HCT116 (cell line): ENCODE measurements around the gene FHDC1. TPM values are rescaled to one million over a fixed set of nuclear protein-coding genes. Genes with fewer than 3 reads are reported as not detected.

Experiments
- ATAC-seq: fragments of 200-7000 bp; cut with Tn5 transposase; 2 replicates; pipeline ENCODE4 v1.9.1; 2020; ENCODE audit warnings: mild to moderate bottlenecking, moderate library complexity
- BruUV-seq: library from RNA; stranded (reverse); fragments of 400-500 nt; replicated peaks from 2 replicates; lab custom pipeline; 2021; lab: Mats Ljungman, UMichigan
- CTCF ChIA-PET: fragments of 300-600 bp; sonication (Branson Sonifier 250); formaldehyde crosslinking; loops from one replicate; lab custom pipeline; 2021; ENCODE audit warnings: antibody characterized with exemption; lab: Charles Lee
- POLR2A ChIA-PET: fragments of 300-600, 350-600 bp; sonication (Branson Sonifier 250); formaldehyde crosslinking; loops from one replicate; lab custom pipeline; 2021; ENCODE audit warnings: antibody characterized with exemption; lab: Charles Lee
- RAD21 ChIA-PET, 2 experiments: fragments of 300-600 bp; sonication (Branson Sonifier 250); formaldehyde crosslinking; loops; one replicate each; lab custom pipeline; 2023; ENCODE audit warnings: low total read pairs in 2 of 2; ENCODE audit not compliant: uncharacterized antibody in 2 of 2, unreplicated experiment in 2 of 2, low non-redundant PET in 1 of 2; lab: Charles Lee
- DNase-seq: peaks from one replicate; pipeline ENCODE4 v3.0.0-alpha.2; 2010; ENCODE audit warnings: low read depth, low spot score
- H2AFZ ChIP-seq: fragments of 200-600 bp; shearing (Covaris generic), sonication (generic); 2 replicates; pipeline ENCODE4 v1.6.1; 2017; ENCODE audit warnings: low read depth, mixed run types, mixed read lengths, antibody characterized with exemption, low read length; ENCODE audit not compliant: poor library complexity, severe bottlenecking
- H3K27ac ChIP-seq: 2 replicates; pipeline ENCODE4 v1.5.1; 2012; ENCODE audit warnings: low read depth, low read length
- H3K27me3 ChIP-seq: fragments of 200-600 bp; sonication (generic); 2 replicates; pipeline ENCODE4 v1.6.1; 2016; ENCODE audit warnings: mixed run types, low read length, mixed read lengths; ENCODE audit not compliant: insufficient read depth
- H3K36me3 ChIP-seq, 2 experiments: fragments of 200-500 bp in 1 of 2; fragments of 200-600 bp in 1 of 2; sonication (Bioruptor generic) in 1 of 2; sonication (generic) in 1 of 2; 2 replicates each; pipeline versions ENCODE4 v1.5.1 to v1.6.1; 2014 to 2016; ENCODE audit warnings: low read length in 2 of 2, inconsistent platforms in 1 of 2, mixed read lengths in 1 of 2, mixed run types in 1 of 2; ENCODE audit not compliant: insufficient read depth in 2 of 2, control insufficient read depth in 1 of 2
- H3K4me1 ChIP-seq, 2 experiments: fragments of 200-600 bp in 1 of 2; sonication (generic) in 1 of 2; 2 replicates each; pipeline versions ENCODE4 v1.5.1 to v1.6.1; 2012 to 2017; ENCODE audit warnings: low read length in 2 of 2, inconsistent platforms in 1 of 2, mild to moderate bottlenecking in 1 of 2, mixed read lengths in 1 of 2, mixed run types in 1 of 2, moderate library complexity in 1 of 2; ENCODE audit not compliant: insufficient read depth in 2 of 2, control insufficient read depth in 1 of 2
- H3K4me2 ChIP-seq: fragments of 200-600 bp; sonication (generic); 2 replicates; pipeline ENCODE4 v1.6.1; 2017; ENCODE audit warnings: mixed run types, low read length, mixed read lengths
- H3K4me3 ChIP-seq, 2 experiments: fragments of 200-600 bp in 1 of 2; sonication (generic) in 1 of 2; replicated peaks in 1 of 2; 2 replicates each; pipeline ENCODE4 v1.5.1; 2011 to 2016; ENCODE audit warnings: low read length in 2 of 2, control low read depth in 1 of 2, low read depth in 1 of 2, mild to moderate bottlenecking in 1 of 2, mixed read lengths in 1 of 2, mixed run types in 1 of 2
- H3K79me2 ChIP-seq: fragments of 200-600 bp; sonication (generic); 2 replicates; pipeline ENCODE4 v1.6.1; 2017; ENCODE audit warnings: mild to moderate bottlenecking, mixed run types, low read length, moderate library complexity, mixed read lengths; ENCODE audit not compliant: insufficient read depth
- H3K9ac ChIP-seq: fragments of 200-600 bp; sonication (generic); 2 replicates; pipeline ENCODE4 v1.6.1; 2016; ENCODE audit warnings: low read length, mixed read lengths
- H3K9me2 ChIP-seq: fragments of 200-600 bp; sonication (generic), shearing (Covaris generic); 2 replicates; pipeline ENCODE4 v1.6.1; 2017; ENCODE audit warnings: mixed run types, mild to moderate bottlenecking, moderate library complexity; ENCODE audit not compliant: insufficient read depth
- H3K9me3 ChIP-seq, 2 experiments: fragments of 200-500 bp in 1 of 2; fragments of 200-600 bp in 1 of 2; sonication (Bioruptor generic) in 1 of 2; sonication (generic) in 1 of 2; 2 replicates each; pipeline ENCODE4 v1.6.1; 2014 to 2017; ENCODE audit warnings: low read length in 2 of 2, mixed read lengths in 2 of 2, inconsistent platforms in 1 of 2, low read depth in 1 of 2, mild to moderate bottlenecking in 1 of 2, mixed run types in 1 of 2, moderate library complexity in 1 of 2; ENCODE audit not compliant: control insufficient read depth in 1 of 2, insufficient read depth in 1 of 2
- H4K20me1 ChIP-seq: fragments of 200-600 bp; sonication (generic), shearing (Covaris generic); 2 replicates; pipeline ENCODE4 v1.6.1; 2017; ENCODE audit warnings: mixed run types, mild to moderate bottlenecking, moderate library complexity; ENCODE audit not compliant: insufficient read depth
- CBX3 ChIP-seq: IDR thresholded peaks from 2 replicates; pipeline ENCODE4 v1.6.1; 2012; ENCODE audit warnings: low read depth
- CEBPB ChIP-seq: IDR thresholded peaks from 2 replicates; pipeline ENCODE4 v1.6.1; 2012; ENCODE audit warnings: low read depth
- EGR1 ChIP-seq: IDR thresholded peaks from 2 replicates; pipeline ENCODE4 v1.6.1; 2012; ENCODE audit warnings: low read depth
- EZH2 ChIP-seq: fragments of 200-600 bp; sonication (generic); IDR thresholded peaks from 2 replicates; pipeline ENCODE4 v1.6.1; 2017; ENCODE audit warnings: antibody characterized with exemption, mixed run types
- EZH2phosphoT487 ChIP-seq: fragments of 200-600 bp; IDR thresholded peaks from 2 replicates; pipeline ENCODE4 v1.6.1; 2018; ENCODE audit warnings: antibody characterized with exemption, borderline replicate concordance
- JUND ChIP-seq: IDR thresholded peaks from 2 replicates; pipeline ENCODE4 v1.6.1; 2012
- POLR2A ChIP-seq: IDR thresholded peaks from 2 replicates; pipeline ENCODE4 v1.7.0; 2011; ENCODE audit warnings: borderline replicate concordance; ENCODE audit not compliant: insufficient read depth, insufficient read length; ENCODE audit errors: extremely low read depth
- POLR2AphosphoS5 ChIP-seq: IDR thresholded peaks from 2 replicates; pipeline ENCODE4 v1.6.1; 2011; ENCODE audit warnings: mild to moderate bottlenecking, low read depth, low read length, moderate library complexity
- RAD21 ChIP-seq: IDR thresholded peaks from 2 replicates; pipeline ENCODE4 v1.6.1; 2012; ENCODE audit warnings: low read depth, mild to moderate bottlenecking
- SIN3A ChIP-seq: IDR thresholded peaks from 2 replicates; pipeline ENCODE4 v1.6.1; 2012; ENCODE audit warnings: low read depth
- SP1 ChIP-seq: IDR thresholded peaks from 2 replicates; pipeline ENCODE4 v1.6.1; 2012; ENCODE audit warnings: low read depth
- SRF ChIP-seq: IDR thresholded peaks from 2 replicates; pipeline ENCODE4 v1.6.1; 2012; ENCODE audit warnings: low read depth
- ZFX ChIP-seq: fragments of 450-650 bp; IDR thresholded peaks from 2 replicates; pipeline ENCODE4 v1.6.1; 2017
- ZNF274 ChIP-seq: fragments of 200-500 bp; sonication (Bioruptor generic); IDR thresholded peaks from 2 replicates; pipeline ENCODE4 v1.6.1; 2014; ENCODE audit warnings: mild to moderate bottlenecking, low read depth, low read length, inconsistent platforms
- intact Hi-C: fragments of 100-400 bp; cut with micrococcal nuclease; formaldehyde crosslinking; loops from 2 replicates; pipeline ENCODE4 v1.10.0; 2022
- total RNA-seq: library from RNA; stranded (reverse); gene quantifications from one replicate; pipeline ENCODE4 v1.2.1, GENCODE V29; 2021; ENCODE audit not compliant: unreplicated experiment
- TF ChIP-seq, protein P1 (sequence below): IDR thresholded peaks from 2 replicates; pipeline ENCODE4 v1.6.1; 2012
- TF ChIP-seq, protein P2 (sequence below): IDR thresholded peaks from 2 replicates; pipeline ENCODE4 v1.6.1; 2011; ENCODE audit warnings: mild to moderate bottlenecking, low read length, moderate library complexity; ENCODE audit not compliant: insufficient replicate concordance; ENCODE audit errors: extremely low read depth
- TF ChIP-seq, protein P3 (sequence below), 3 experiments: fragments of 200-600 bp in 1 of 3; sonication (generic) in 1 of 3; IDR thresholded peaks in 2 of 3; conservative IDR thresholded peaks in 1 of 3; 2 replicates each; pipeline ENCODE4 v1.5.1; 2012 to 2017; ENCODE audit warnings: low read depth in 2 of 3, low read length in 2 of 3, antibody characterized with exemption in 1 of 3, borderline replicate concordance in 1 of 3, control low read depth in 1 of 3, mild to moderate bottlenecking in 1 of 3, mixed read lengths in 1 of 3, mixed run types in 1 of 3, moderate library complexity in 1 of 3; ENCODE audit not compliant: insufficient read depth in 1 of 3

FHDC1 gene
- total RNA-seq, 1 experiment from 2014 or later = 1.8 TPM

DNA sequence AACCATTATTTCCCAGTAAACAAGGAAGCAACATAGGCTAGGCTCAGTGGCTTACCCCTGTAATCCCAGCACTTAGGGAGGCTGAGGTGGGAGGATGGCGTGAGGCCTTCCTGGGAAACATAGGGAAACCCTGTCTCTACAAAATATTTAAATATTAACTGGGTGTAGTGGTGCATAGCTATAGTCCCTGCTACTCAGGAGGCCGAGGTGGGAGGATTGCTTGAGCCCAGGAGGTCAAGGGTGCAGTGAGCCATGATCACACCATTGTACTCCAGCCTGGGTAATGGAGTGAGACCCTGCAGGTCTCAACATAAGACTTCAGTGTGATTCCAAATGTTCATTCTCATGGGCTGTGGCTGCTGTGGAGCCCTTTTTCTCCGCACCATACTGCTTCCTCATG is 34.9 kb downstream of the FHDC1 start:
- Histone ChIP-seq H3K9me3 (no peaks in the 10 kb centered on the region), H3K9me2 (no peaks in the 10 kb centered on the region), H3K4me1 (peaks cover 0 to 16% of the 10 kb centered on the region in 2 experiments; a peak in 1 of 4 replicates), H3K27ac (no peak overlapping the region), H3K4me3 (no peak overlapping the region), H2AFZ (no peak overlapping the region), H3K79me2 (no peaks in the 10 kb centered on the region), H3K4me2 (no peak overlapping the region), H3K27me3 (no peaks in the 10 kb centered on the region), H3K9ac (no peak overlapping the region), H3K36me3 (no peaks in the 10 kb centered on the region), H4K20me1 (no peaks in the 10 kb centered on the region)
- ATAC-seq = no peak
- POLR2A ChIA-PET = no interaction called here
- intact Hi-C loops = no loop called here
- DNase-seq = no peak
- RAD21 ChIA-PET = no interaction called here
- BruUV-seq = no TSS peak
- CTCF ChIA-PET = no interaction called here
- TF ChIP-seq CBX3 = no peak
- no peak for TF ChIP-seq EGR1
- TF ChIP-seq SIN3A = no peak
- TF ChIP-seq SRF = no peak
- no peak for TF ChIP-seq CEBPB
- TF ChIP-seq ZFX = no peak
- no peak for TF ChIP-seq POLR2A
- TF ChIP-seq, protein P1, sequence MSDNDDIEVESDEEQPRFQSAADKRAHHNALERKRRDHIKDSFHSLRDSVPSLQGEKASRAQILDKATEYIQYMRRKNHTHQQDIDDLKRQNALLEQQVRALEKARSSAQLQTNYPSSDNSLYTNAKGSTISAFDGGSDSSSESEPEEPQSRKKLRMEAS = no peak
- no peak for TF ChIP-seq EZH2
- TF ChIP-seq, protein P2, sequence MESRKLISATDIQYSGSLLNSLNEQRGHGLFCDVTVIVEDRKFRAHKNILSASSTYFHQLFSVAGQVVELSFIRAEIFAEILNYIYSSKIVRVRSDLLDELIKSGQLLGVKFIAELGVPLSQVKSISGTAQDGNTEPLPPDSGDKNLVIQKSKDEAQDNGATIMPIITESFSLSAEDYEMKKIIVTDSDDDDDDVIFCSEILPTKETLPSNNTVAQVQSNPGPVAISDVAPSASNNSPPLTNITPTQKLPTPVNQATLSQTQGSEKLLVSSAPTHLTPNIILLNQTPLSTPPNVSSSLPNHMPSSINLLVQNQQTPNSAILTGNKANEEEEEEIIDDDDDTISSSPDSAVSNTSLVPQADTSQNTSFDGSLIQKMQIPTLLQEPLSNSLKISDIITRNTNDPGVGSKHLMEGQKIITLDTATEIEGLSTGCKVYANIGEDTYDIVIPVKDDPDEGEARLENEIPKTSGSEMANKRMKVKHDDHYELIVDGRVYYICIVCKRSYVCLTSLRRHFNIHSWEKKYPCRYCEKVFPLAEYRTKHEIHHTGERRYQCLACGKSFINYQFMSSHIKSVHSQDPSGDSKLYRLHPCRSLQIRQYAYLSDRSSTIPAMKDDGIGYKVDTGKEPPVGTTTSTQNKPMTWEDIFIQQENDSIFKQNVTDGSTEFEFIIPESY = no peak
- TF ChIP-seq ZNF274 = no peak
- TF ChIP-seq EZH2phosphoT487 = no peak
- no peak for TF ChIP-seq JUND
- TF ChIP-seq RAD21 = no peak
- TF ChIP-seq, protein P3, sequence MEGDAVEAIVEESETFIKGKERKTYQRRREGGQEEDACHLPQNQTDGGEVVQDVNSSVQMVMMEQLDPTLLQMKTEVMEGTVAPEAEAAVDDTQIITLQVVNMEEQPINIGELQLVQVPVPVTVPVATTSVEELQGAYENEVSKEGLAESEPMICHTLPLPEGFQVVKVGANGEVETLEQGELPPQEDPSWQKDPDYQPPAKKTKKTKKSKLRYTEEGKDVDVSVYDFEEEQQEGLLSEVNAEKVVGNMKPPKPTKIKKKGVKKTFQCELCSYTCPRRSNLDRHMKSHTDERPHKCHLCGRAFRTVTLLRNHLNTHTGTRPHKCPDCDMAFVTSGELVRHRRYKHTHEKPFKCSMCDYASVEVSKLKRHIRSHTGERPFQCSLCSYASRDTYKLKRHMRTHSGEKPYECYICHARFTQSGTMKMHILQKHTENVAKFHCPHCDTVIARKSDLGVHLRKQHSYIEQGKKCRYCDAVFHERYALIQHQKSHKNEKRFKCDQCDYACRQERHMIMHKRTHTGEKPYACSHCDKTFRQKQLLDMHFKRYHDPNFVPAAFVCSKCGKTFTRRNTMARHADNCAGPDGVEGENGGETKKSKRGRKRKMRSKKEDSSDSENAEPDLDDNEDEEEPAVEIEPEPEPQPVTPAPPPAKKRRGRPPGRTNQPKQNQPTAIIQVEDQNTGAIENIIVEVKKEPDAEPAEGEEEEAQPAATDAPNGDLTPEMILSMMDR (IDR thresholded peaks at IDR 0.05 in 2 of 3, conservative IDR thresholded peaks at IDR 0.05 in 1 of 3; ENCODE audit: borderline replicate concordance in 1 of 3, insufficient read depth in 1 of 3, low read depth in 2 of 3, low read length in 2 of 3) = no peak
- no peak for TF ChIP-seq SP1
- TF ChIP-seq POLR2AphosphoS5 = no peak
